Panc1 (cell line): ENCODE measurements around the gene IGFALS. TPM values are rescaled to one million over a fixed set of nuclear protein-coding genes. Genes with fewer than 3 reads are reported as not detected.

Source experiments
- ATAC-seq: fragments of 200-7000 bp; cut with Tn5 transposase; 2 replicates; pipeline ENCODE4 v1.9.1; 2020; ENCODE audit warnings: mild to moderate bottlenecking, moderate library complexity
- BruUV-seq: library from RNA; stranded (reverse); fragments of 400-500 nt; replicated peaks from 2 replicates; lab custom pipeline; 2021; lab: Mats Ljungman, UMichigan
- CTCF ChIA-PET: fragments of 300-600 bp; sonication (Branson Sonifier 250); formaldehyde crosslinking; loops from one replicate; lab custom pipeline; 2022; ENCODE audit warnings: antibody characterized with exemption; lab: Charles Lee
- POLR2A ChIA-PET: fragments of 300-600 bp; sonication (Branson Sonifier 250); formaldehyde crosslinking; loops from one replicate; lab custom pipeline; 2022; ENCODE audit warnings: antibody characterized with exemption; lab: Charles Lee
- DNase-seq: peaks from one replicate; pipeline ENCODE4 v3.0.0-alpha.2; 2010; ENCODE audit warnings: low read depth, low spot score
- H3K27ac ChIP-seq: 2 replicates; pipeline ENCODE4 v1.5.1; 2011; ENCODE audit warnings: mild to moderate bottlenecking, low read length, inconsistent platforms
- H3K27me3 ChIP-seq: fragments of 200-500 bp; sonication (Bioruptor generic); 2 replicates; pipeline ENCODE4 v1.6.0; 2014; ENCODE audit warnings: low read length, inconsistent platforms; ENCODE audit not compliant: control insufficient read depth, insufficient read depth
- H3K36me3 ChIP-seq: fragments of 200-500 bp; sonication (Bioruptor generic); 2 replicates; pipeline ENCODE4 v1.5.1; 2014; ENCODE audit warnings: inconsistent platforms, mild to moderate bottlenecking, low read length, moderate library complexity; ENCODE audit not compliant: control insufficient read depth, insufficient read depth
- H3K4me1 ChIP-seq: 2 replicates; pipeline ENCODE4 v1.5.1; 2011; ENCODE audit warnings: inconsistent platforms, mild to moderate bottlenecking, low read length, moderate library complexity; ENCODE audit not compliant: control insufficient read depth, insufficient read depth
- H3K4me3 ChIP-seq, 2 experiments: 2 replicates each; pipeline ENCODE4 v1.5.1; 2011 to 2012; ENCODE audit warnings: low read depth in 2 of 2, low read length in 2 of 2, mild to moderate bottlenecking in 2 of 2, inconsistent platforms in 1 of 2, moderate library complexity in 1 of 2
- H3K9me3 ChIP-seq: fragments of 200-500 bp; sonication (Bioruptor generic); 2 replicates; pipeline ENCODE4 v1.5.1; 2014; ENCODE audit warnings: low read depth, mild to moderate bottlenecking, inconsistent platforms, low read length, moderate library complexity; ENCODE audit not compliant: control insufficient read depth, insufficient read depth
- CTCF ChIP-seq: fragments of 450-650 bp; IDR thresholded peaks from 2 replicates; pipeline ENCODE4 v1.5.1; 2017; ENCODE audit warnings: mild to moderate bottlenecking
- POLR2AphosphoS5 ChIP-seq: IDR thresholded peaks from 2 replicates; pipeline ENCODE4 v1.6.1; 2012; ENCODE audit warnings: mild to moderate bottlenecking, low read depth, low read length, moderate library complexity
- REST ChIP-seq, 2 experiments: IDR thresholded peaks; 2 replicates each; pipeline ENCODE4 v1.6.1; 2011 to 2012; ENCODE audit warnings: low read depth in 2 of 2, control low read depth in 1 of 2, low read length in 1 of 2, mild to moderate bottlenecking in 1 of 2, moderate library complexity in 1 of 2; ENCODE audit not compliant: insufficient read depth in 1 of 2
- SIN3A ChIP-seq: IDR thresholded peaks from 2 replicates; pipeline ENCODE4 v1.6.1; 2012; ENCODE audit warnings: low read depth, mild to moderate bottlenecking, low read length, moderate library complexity, borderline replicate concordance; ENCODE audit not compliant: insufficient read depth
- TCF7L2 ChIP-seq: IDR thresholded peaks from 2 replicates; pipeline ENCODE4 v1.6.1; 2011; ENCODE audit warnings: mild to moderate bottlenecking, low read depth, low read length, inconsistent platforms
- in situ Hi-C: cut with HindIII; loops from 2 replicates; pipeline ENCODE4 v1.10.0; 2016; ENCODE audit warnings: low sequenced_read_pairs, low pct_unique_long_range_greater_than_20kb
- intact Hi-C: fragments of 100-400 bp; cut with micrococcal nuclease; formaldehyde crosslinking; loops from one replicate; pipeline ENCODE4 v1.10.0; 2022; ENCODE audit not compliant: unreplicated experiment
- total RNA-seq: library from RNA; stranded (reverse); gene quantifications from one replicate; pipeline ENCODE4 v1.2.1, GENCODE V29; 2021; ENCODE audit not compliant: unreplicated experiment

The IGFALS gene
- total RNA-seq, 1 experiment from 2014 or later, result 0.10 TPM

DNA sequence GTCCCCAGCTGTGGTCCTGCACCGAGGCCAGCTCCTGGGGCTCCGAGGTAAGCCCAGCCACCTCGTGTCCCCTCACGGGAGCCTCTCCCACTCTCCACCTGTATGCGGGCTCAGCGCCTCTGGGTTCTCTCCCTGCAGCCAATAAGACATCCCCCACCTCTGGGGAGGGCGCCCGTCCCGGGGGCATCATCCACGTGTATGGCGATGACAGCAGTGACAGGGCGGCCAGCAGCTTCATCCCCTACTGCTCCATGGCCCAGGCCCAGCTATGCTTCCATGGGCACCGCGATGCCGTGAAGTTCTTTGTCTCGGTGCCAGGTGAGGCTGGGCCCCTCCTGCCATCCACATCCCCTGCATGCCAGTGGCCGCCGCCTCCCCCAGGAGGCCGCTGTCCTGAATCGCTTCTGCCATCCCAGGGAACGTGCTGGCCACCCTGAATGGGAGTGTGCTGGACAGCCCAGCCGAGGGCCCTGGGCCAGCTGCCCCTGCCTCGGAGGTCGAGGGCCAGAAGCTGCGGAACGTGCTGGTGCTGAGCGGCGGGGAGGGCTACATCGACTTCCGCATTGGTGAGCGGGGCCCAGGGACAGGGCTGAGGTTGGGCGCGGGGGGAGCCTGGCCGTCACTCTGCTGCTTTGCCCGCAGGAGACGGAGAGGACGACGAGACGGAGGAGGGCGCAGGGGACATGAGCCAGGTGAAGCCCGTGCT lies 25.3 kb downstream of the IGFALS start:
- BruUV-seq, result no TSS peak
- in situ Hi-C loops (no loop called here), intact Hi-C loops (no loop called here)
- ATAC-seq (no peak), DNase-seq (no peak)
- Histone ChIP-seq H3K27me3 (no peaks in the 10 kb centered on the region), H3K4me3 (no peak overlapping the region), H3K9me3 (no peaks in the 10 kb centered on the region), H3K36me3 (no peaks in the 10 kb centered on the region; the same call in 1 of the 2 replicates), H3K4me1 (peaks cover 14% of the 10 kb centered on the region), H3K27ac (no peak overlapping the region)
- TF ChIP-seq SIN3A (no peak), CTCF (no peak), TCF7L2 (no peak), REST (IDR thresholded peaks at IDR 0.05; ENCODE audit: insufficient read depth in 1 of 2, low read depth in 2 of 2, low read length in 1 of 2) (no peak), POLR2AphosphoS5 (no peak)
- ChIA-PET POLR2A (interaction anchor here (0.6 kb wide), 1 partner anchor 14 kb away, joined by 10 read pairs; no protein-coding TSS in a partner anchor), CTCF (interaction anchor here (0.8 kb wide), 1 partner anchor 96 kb away, joined by 3 read pairs; no protein-coding TSS in a partner anchor)

- H3K4me1 ChIP-seq, result peaks cover 14% of the 10 kb centered on the region
- H3K27ac ChIP-seq, result no peak overlapping the region
- ChIA-PET POLR2A (interaction anchor here (0.6 kb wide), 1 partner anchor 13 kb away, joined by 10 read pairs; no protein-coding TSS in a partner anchor), CTCF (no interaction called here)
- H3K9me3 ChIP-seq, result no peaks in the 10 kb centered on the region
- no peaks in the 10 kb centered on the region; the same call in 1 of the 2 replicates for H3K36me3 ChIP-seq
- intact Hi-C loops, result no loop called here
- DNase-seq (no peak), ATAC-seq (no peak)
- no TSS peak for BruUV-seq
- no peak for TF ChIP-seq SIN3A
- TF ChIP-seq CTCF, result no peak
- no peak for TF ChIP-seq POLR2AphosphoS5
- TF ChIP-seq REST (IDR thresholded peaks at IDR 0.05; ENCODE audit: insufficient read depth in 1 of 2, low read depth in 2 of 2, low read length in 1 of 2), result no peak
- no peak for TF ChIP-seq TCF7L2
- in situ Hi-C loops, result no loop called here
- no peak overlapping the region for H3K4me3 ChIP-seq
- no peaks in the 10 kb centered on the region for H3K27me3 ChIP-seq
Observed at GRCh38 chr16:1767116-1767994, 26.1 kb downstream of the IGFALS start.
